K562 (cell line): ENCODE results near the gene SHB. TPM values are rescaled to one million over a fixed set of nuclear protein-coding genes. Genes with fewer than 3 reads are reported as not detected.

Experiments
- ATAC-seq: fragments of 200-7000 bp; cut with Tn5 transposase; 3 replicates; pipeline ENCODE4 v1.9.1; 2020; ENCODE audit warnings: moderate library complexity
- BruUV-seq: library from RNA; stranded (reverse); fragments of 400-500 nt; replicated peaks from 2 replicates; lab custom pipeline; 2021; lab: Mats Ljungman, UMichigan
- CTCF ChIA-PET: fragments of 300-600 bp; formaldehyde crosslinking; extraction: SDS; loops from one replicate; lab custom pipeline; 2021; ENCODE audit warnings: low intra/inter-chr PET ratio; lab: Yijun Ruan, JAX
- POLR2A ChIA-PET: fragments of 300-600, 350-650 bp; sonication (Branson Sonifier 250); formaldehyde crosslinking; extraction: SDS; loops from one replicate; lab custom pipeline; 2021; ENCODE audit warnings: antibody characterized with exemption, inconsistent platforms; lab: Yijun Ruan, JAX
- DNase-seq, 4 experiments: peaks; one replicate each; pipeline versions ENCODE4 v3.0.0 to v3.0.0-alpha.2; 2011 to 2018; ENCODE audit warnings: low spot score in 3 of 4, mixed read lengths in 3 of 4; ENCODE audit errors: extremely low read depth in 1 of 4
- FAIRE-seq: peaks from 2 replicates; lab custom pipeline; 2011; peaks lifted over from hg19 to GRCh38; lab: Jason Lieb, UNC
- H2AFZ ChIP-seq: 2 replicates; pipeline ENCODE4 v1.6.0; 2011; ENCODE audit warnings: low read depth, low read length, control low read depth, inconsistent platforms
- H3K27ac ChIP-seq: fragments of 200-600 bp; 3 replicates; pipeline ENCODE4 v1.8.0; 2011; ENCODE audit warnings: low read depth, mild to moderate bottlenecking, control low read depth, inconsistent platforms, low read length, moderate library complexity, mixed read lengths; ENCODE audit errors: extremely low read depth
- H3K27me3 ChIP-seq, 2 experiments: fragments of 300-600 bp in 1 of 2; 2 replicates in 1 of 2; 3 replicates in 1 of 2; pipeline versions ENCODE4 v1.6.0 to v1.8.0; 2011; ENCODE audit warnings: inconsistent platforms in 2 of 2, low read length in 2 of 2, mild to moderate bottlenecking in 1 of 2, mixed read lengths in 1 of 2, moderate library complexity in 1 of 2; ENCODE audit not compliant: control insufficient read depth in 2 of 2, insufficient read depth in 2 of 2
- H3K36me3 ChIP-seq: fragments of 300-600 bp; 3 replicates; pipeline ENCODE4 v1.8.0; 2011; ENCODE audit warnings: mild to moderate bottlenecking, low read length, inconsistent platforms; ENCODE audit not compliant: control insufficient read depth, insufficient read depth
- H3K4me1 ChIP-seq, 2 experiments: fragments of 200-600 bp in 1 of 2; replicated peaks in 1 of 2; 2 replicates in 1 of 2; 3 replicates in 1 of 2; pipeline versions ENCODE4 v1.5.1 to v1.8.0; 2011; ENCODE audit warnings: inconsistent platforms in 2 of 2, low read length in 2 of 2, mild to moderate bottlenecking in 1 of 2, mixed read lengths in 1 of 2, moderate library complexity in 1 of 2; ENCODE audit not compliant: control insufficient read depth in 2 of 2, insufficient read depth in 2 of 2
- H3K4me2 ChIP-seq: 2 replicates; pipeline ENCODE4 v1.6.1; 2011; ENCODE audit warnings: low read length, control low read depth, inconsistent platforms, mixed read lengths; ENCODE audit not compliant: insufficient read depth
- H3K4me3 ChIP-seq: fragments of 200-600 bp; sonication (generic), shearing (Covaris generic); 2 replicates; pipeline ENCODE4 v1.5.1; 2016; ENCODE audit warnings: control low read depth, inconsistent platforms
- H3K79me2 ChIP-seq: fragments of 200-600 bp; 3 replicates; pipeline ENCODE4 v1.8.0; 2011; ENCODE audit warnings: low read length, inconsistent platforms; ENCODE audit not compliant: control insufficient read depth, insufficient read depth
- H3K9ac ChIP-seq, 2 experiments: 2 replicates each; pipeline versions ENCODE4 v1.6.0 to v1.6.1; 2011; ENCODE audit warnings: low read depth in 2 of 2, low read length in 2 of 2, control low read depth in 1 of 2, inconsistent platforms in 1 of 2, mild to moderate bottlenecking in 1 of 2, mixed read lengths in 1 of 2; ENCODE audit not compliant: insufficient read depth in 1 of 2
- H3K9me1 ChIP-seq: one replicate; pipeline ENCODE4 v1.6.0; 2011; ENCODE audit warnings: inconsistent platforms, mild to moderate bottlenecking, low read length, moderate library complexity; ENCODE audit not compliant: control insufficient read depth, insufficient read depth
- H3K9me3 ChIP-seq: replicated peaks from 2 replicates; pipeline ENCODE4 v1.5.1; 2011; ENCODE audit warnings: low read depth, low read length, inconsistent platforms; ENCODE audit not compliant: control insufficient read depth, insufficient read depth
- H4K20me1 ChIP-seq: replicated peaks from 2 replicates; pipeline ENCODE4 v1.6.1; 2011; ENCODE audit warnings: low read length, inconsistent platforms, mixed read lengths; ENCODE audit not compliant: control insufficient read depth, insufficient read depth
- ELK3 ChIP-seq: fragments of 450-650 bp; formaldehyde crosslinking; IDR thresholded peaks from 2 replicates; pipeline ENCODE4 v1.4.0; 2020; ENCODE audit warnings: mild to moderate bottlenecking
- HEY1 ChIP-seq: fragments of 250-450 bp; sonication (Bioruptor Pico); IDR thresholded peaks from 2 replicates; pipeline ENCODE4 v1.5.0; 2020; ENCODE audit warnings: mild to moderate bottlenecking, moderate library complexity, borderline replicate concordance
- HNRNPH1 ChIP-seq: fragments of 200-400 bp; formaldehyde crosslinking; optimal IDR thresholded peaks from 2 replicates; pipeline ENCODE3; 2017; ENCODE audit warnings: low read depth, mild to moderate bottlenecking, low read length, moderate library complexity
- HNRNPLL ChIP-seq: fragments of 200-400 bp; formaldehyde crosslinking; IDR thresholded peaks from 2 replicates; pipeline ENCODE4 v1.6.1; 2017; ENCODE audit warnings: low read length, low read depth, mild to moderate bottlenecking; ENCODE audit not compliant: poor library complexity, severe bottlenecking
- HNRNPUL1 ChIP-seq: fragments of 200-400 bp; formaldehyde crosslinking; IDR thresholded peaks from 2 replicates; pipeline ENCODE4 v1.6.1; 2017; ENCODE audit warnings: low read length
- LEF1 ChIP-seq: fragments of 450-650 bp; IDR thresholded peaks from 2 replicates; pipeline ENCODE4 v1.6.1; 2016; ENCODE audit warnings: mild to moderate bottlenecking
- POLR2AphosphoS2 ChIP-seq: IDR thresholded peaks from 2 replicates; pipeline ENCODE4 v1.6.1; 2012; ENCODE audit warnings: low read length, improper control_type of control experiment
- RNF2 ChIP-seq: sonication (generic); IDR thresholded peaks from 2 replicates; pipeline ENCODE4 v1.6.1; 2016
- SMC3 ChIP-seq: conservative IDR thresholded peaks from 2 replicates; pipeline ENCODE4 v1.6.1; 2011; ENCODE audit warnings: low read depth, low read length, improper control_type of control experiment; ENCODE audit not compliant: insufficient read depth
- TFAM ChIP-seq: fragments of 250-450 bp; sonication (Bioruptor Pico); conservative IDR thresholded peaks from 2 replicates; pipeline ENCODE4 v1.5.0; 2021; ENCODE audit warnings: mild to moderate bottlenecking, moderate library complexity
- ZBTB11 ChIP-seq, 3 experiments: fragments of 200-800 bp in 1 of 3; fragments of 250-450 bp in 1 of 3; fragments of 450-650 bp in 1 of 3; sonication (Bioruptor Pico) in 1 of 3; sonication (Bioruptor generic) in 1 of 3; formaldehyde crosslinking in 1 of 3; IDR thresholded peaks; 2 replicates each; pipeline versions ENCODE4 v1.6.1 to v1.8.0; 2016 to 2022; ENCODE audit warnings: mild to moderate bottlenecking in 2 of 3, missing genetic modification characterization in 2 of 3, missing compliant biosample characterization in 1 of 3, moderate library complexity in 1 of 3
- WGBS: fragments of 100-300 bp; shearing (Covaris generic); methylation state at CpG from one replicate; pipeline ENCODE4 v1.1.6; 2016; ENCODE audit warnings: low coverage, mixed read lengths; ENCODE audit not compliant: insufficient coverage; ENCODE audit errors: missing lambda C conversion rate; 5-methylcytosine and 5-hydroxymethylcytosine counted together
- in situ Hi-C: fragments of 300-500 bp; cut with MboI; formaldehyde crosslinking; loops from 4 replicates; pipeline ENCODE4 v1.15.0; 2018; ENCODE audit warnings: inconsistent platforms, mixed read lengths
- intact Hi-C: fragments of 100-400 bp; cut with micrococcal nuclease; formaldehyde crosslinking; loops from 2 replicates; pipeline ENCODE4 v1.14.2; 2022
- polyA plus RNA-seq, 8 experiments: library from polyadenylated mRNA; depleted of rRNA in 4 of 8; stranded (reverse) in 5 of 8; unstranded in 3 of 8; fragments of >200 nt; fragmentation: Nextera tagmentation in 2 of 8; fragmentation: Illumina TruSeq in 1 of 8; extraction: Ambion mirVana in 2 of 8; extraction: Trizol in 1 of 8; gene quantifications; 2 replicates each; pipeline versions ENCODE4 v1.2.1 to v1.2.3, GENCODE V29; 2011 to 2014; ENCODE audit warnings: inconsistent platforms in 1 of 8, missing spikeins in 1 of 8
- total RNA-seq, 7 experiments: library from RNA; depleted of rRNA in 6 of 7; stranded (reverse); fragments of >200 nt in 6 of 7; fragmentation: Illumina TruSeq in 2 of 7; extraction: Trizol in 2 of 7; gene quantifications; 2 replicates each; pipeline versions ENCODE4 v1.2.1 to v1.2.3, GENCODE V29; 2011 to 2021; ENCODE audit warnings: low replicate concordance in 1 of 7
- TF ChIP-seq, protein P1 (sequence below): fragments of 250-450 bp; sonication (Bioruptor Pico); IDR thresholded peaks from 2 replicates; pipeline ENCODE4 v1.5.0; 2022; ENCODE audit warnings: mild to moderate bottlenecking
- TF ChIP-seq, protein P2 (sequence below): fragments of 250-450 bp; sonication (Bioruptor Pico); IDR thresholded peaks from 2 replicates; pipeline ENCODE4 v1.9.0; 2021; ENCODE audit warnings: mild to moderate bottlenecking

Gene SHB
- total and polyA plus RNA-seq, 9 of the 15 experiments (the other 6 are each of a cell fraction or from before 2014, with no cell fraction given), result 0.78 to 16.0 (median 5.3) TPM

GRCh38 chr9:38039907-38040682 lies 28.9 kb downstream of the SHB start:
- Histone ChIP-seq H4K20me1 (no peaks in the 10 kb centered on the region), H3K36me3 (no peaks in the 10 kb centered on the region), H2AFZ (peak overlapping the region; percentile 74), H3K27ac (peak overlapping the region; percentile 89), H3K9me3 (no peaks in the 10 kb centered on the region), H3K79me2 (peaks cover 65% of the 10 kb centered on the region), H3K4me1 (peaks cover 55 to 64% of the 10 kb centered on the region in 2 experiments), H3K4me2 (peak overlapping the region; percentile 70), H3K4me3 (no peak overlapping the region), H3K27me3 (no peaks in the 10 kb centered on the region), H3K9me1 (no peaks in the 10 kb centered on the region), H3K9ac (peak overlapping the region; percentile 61 to 88)
- intact Hi-C loops (loop anchor here (2.0 kb wide), 1 partner anchor 27 kb away; no protein-coding TSS in a partner anchor), in situ Hi-C loops (no loop called here)
- FAIRE-seq (peak; percentile 93), ATAC-seq (peak; percentile 68), DNase-seq (peak; percentile 72 to 90 (median 78))
- ChIA-PET POLR2A (interaction anchor here (0.7 to 2.3 kb wide), 11 partner anchors 7 to 112 kb away, joined by 3 to 11 read pairs (median 4); no protein-coding TSS in a partner anchor), CTCF (interaction anchor here (0.5 kb wide), 1 partner anchor 29 kb away, joined by 3 read pairs; no protein-coding TSS in a partner anchor)
- WGBS, result 37% methylated on average over 20 of the region's 21 CpGs
- no TSS peak for BruUV-seq
- TF ChIP-seq HNRNPH1 (no peak), HNRNPLL (no peak), HEY1 (CRISPR knock-in tag) (no peak), SMC3 (no peak), LEF1 (no peak), HNRNPUL1 (no peak), TFAM (CRISPR knock-in tag) (no peak), RNF2 (no peak; the same call in 1 of the 2 replicates), POLR2AphosphoS2 (no peak), ELK3 (CRISPR knock-in tag) (no peak), ZBTB11 (CRISPR knock-in tag; IDR thresholded peaks at IDR 0.05) (no peak; a peak in 1 of 6 replicates)
- TF ChIP-seq, protein P1, sequence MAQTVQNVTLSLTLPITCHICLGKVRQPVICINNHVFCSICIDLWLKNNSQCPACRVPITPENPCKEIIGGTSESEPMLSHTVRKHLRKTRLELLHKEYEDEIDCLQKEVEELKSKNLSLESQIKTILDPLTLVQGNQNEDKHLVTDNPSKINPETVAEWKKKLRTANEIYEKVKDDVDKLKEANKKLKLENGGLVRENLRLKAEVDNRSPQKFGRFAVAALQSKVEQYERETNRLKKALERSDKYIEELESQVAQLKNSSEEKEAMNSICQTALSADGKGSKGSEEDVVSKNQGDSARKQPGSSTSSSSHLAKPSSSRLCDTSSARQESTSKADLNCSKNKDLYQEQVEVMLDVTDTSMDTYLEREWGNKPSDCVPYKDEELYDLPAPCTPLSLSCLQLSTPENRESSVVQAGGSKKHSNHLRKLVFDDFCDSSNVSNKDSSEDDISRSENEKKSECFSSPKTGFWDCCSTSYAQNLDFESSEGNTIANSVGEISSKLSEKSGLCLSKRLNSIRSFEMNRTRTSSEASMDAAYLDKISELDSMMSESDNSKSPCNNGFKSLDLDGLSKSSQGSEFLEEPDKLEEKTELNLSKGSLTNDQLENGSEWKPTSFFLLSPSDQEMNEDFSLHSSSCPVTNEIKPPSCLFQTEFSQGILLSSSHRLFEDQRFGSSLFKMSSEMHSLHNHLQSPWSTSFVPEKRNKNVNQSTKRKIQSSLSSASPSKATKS (CRISPR knock-in tag), result no peak
- TF ChIP-seq, protein P2, sequence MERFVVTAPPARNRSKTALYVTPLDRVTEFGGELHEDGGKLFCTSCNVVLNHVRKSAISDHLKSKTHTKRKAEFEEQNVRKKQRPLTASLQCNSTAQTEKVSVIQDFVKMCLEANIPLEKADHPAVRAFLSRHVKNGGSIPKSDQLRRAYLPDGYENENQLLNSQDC (CRISPR knock-in tag), result no peak
